PFSK-1 (cell line): Measurements from ENCODE around the gene CDCA3.
A peak's percentile ranks its signal among the peaks of the same experiment; 100 is the strongest.

Source experiments
- FOXP2 ChIP-seq: optimal IDR thresholded peaks from 2 replicates; pipeline ENCODE3; 2011; ENCODE audit warnings: borderline replicate concordance, control low read depth, inconsistent platforms; ENCODE audit not compliant: insufficient read depth; ENCODE audit errors: extremely low read length, extremely low read depth
- POLR2AphosphoS5 ChIP-seq: IDR thresholded peaks from 2 replicates; pipeline ENCODE4 v1.6.1; 2012; ENCODE audit warnings: low read depth, mild to moderate bottlenecking, control low read depth, low read length, moderate library complexity
- SIN3A ChIP-seq: IDR thresholded peaks from 2 replicates; pipeline ENCODE4 v1.6.1; 2012; ENCODE audit warnings: mild to moderate bottlenecking, low read length, moderate library complexity, borderline replicate concordance; ENCODE audit not compliant: insufficient read depth
- TAF1 ChIP-seq: IDR thresholded peaks from 2 replicates; pipeline ENCODE4 v1.6.1; 2012; ENCODE audit warnings: low read length, control low read depth, borderline replicate concordance; ENCODE audit not compliant: insufficient read depth
- TF ChIP-seq, protein P1 (sequence below), 2 experiments: IDR thresholded peaks; 2 replicates each; pipeline versions ENCODE4 v1.6.1 to v1.8.0; 2011 to 2012; ENCODE audit warnings: low read depth in 2 of 2, low read length in 2 of 2, control low read depth in 1 of 2, inconsistent platforms in 1 of 2, mild to moderate bottlenecking in 1 of 2, moderate library complexity in 1 of 2; ENCODE audit not compliant: insufficient read depth in 1 of 2

Gene CDCA3

DNA sequence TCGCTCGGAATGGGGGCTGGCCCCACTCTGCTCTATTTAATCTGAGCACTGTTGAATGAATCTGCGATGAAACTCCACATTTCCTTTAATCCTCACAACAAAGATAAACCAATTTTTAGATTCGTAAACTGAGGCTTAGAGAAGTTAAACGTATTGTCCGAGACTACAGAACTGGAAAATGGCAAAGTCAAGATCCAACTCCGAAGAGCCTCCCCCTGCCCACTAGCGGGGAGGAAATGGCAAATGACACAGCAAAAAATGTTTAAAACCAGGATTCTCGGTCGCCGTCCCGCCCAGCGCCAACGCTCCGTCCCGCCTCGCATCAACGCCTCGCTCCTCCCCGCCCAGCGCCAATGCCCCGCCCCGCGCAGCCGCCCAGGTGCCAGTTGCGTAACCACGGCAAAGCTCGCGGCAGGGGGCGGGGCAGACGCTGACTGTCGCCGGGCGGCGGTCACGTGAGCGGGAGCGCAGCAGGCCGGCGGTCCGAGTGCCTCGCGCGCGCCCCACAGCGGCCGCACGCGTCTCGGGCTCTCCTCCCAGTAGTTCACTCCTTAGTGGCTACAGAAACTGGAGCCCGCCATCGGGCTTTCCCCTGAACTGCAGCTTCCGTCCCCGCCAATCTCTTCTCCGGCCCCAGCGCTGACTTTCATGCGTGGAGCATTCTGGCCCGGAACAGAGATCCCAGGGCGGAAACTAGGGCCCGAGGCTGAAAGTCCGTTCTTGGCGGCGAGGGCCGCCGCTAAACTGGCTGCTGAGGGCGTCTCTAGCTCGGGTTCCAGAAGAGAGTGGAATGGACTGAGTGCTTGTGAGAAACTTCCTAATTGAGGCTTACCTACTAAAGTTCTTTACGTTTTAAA lies 39.9 kb upstream of the CDCA3 start:
- TF ChIP-seq POLR2AphosphoS5 (peak; percentile 94), FOXP2 (peak; percentile 99), TAF1 (peak; percentile 100), SIN3A (no peak)
- TF ChIP-seq, protein P1, sequence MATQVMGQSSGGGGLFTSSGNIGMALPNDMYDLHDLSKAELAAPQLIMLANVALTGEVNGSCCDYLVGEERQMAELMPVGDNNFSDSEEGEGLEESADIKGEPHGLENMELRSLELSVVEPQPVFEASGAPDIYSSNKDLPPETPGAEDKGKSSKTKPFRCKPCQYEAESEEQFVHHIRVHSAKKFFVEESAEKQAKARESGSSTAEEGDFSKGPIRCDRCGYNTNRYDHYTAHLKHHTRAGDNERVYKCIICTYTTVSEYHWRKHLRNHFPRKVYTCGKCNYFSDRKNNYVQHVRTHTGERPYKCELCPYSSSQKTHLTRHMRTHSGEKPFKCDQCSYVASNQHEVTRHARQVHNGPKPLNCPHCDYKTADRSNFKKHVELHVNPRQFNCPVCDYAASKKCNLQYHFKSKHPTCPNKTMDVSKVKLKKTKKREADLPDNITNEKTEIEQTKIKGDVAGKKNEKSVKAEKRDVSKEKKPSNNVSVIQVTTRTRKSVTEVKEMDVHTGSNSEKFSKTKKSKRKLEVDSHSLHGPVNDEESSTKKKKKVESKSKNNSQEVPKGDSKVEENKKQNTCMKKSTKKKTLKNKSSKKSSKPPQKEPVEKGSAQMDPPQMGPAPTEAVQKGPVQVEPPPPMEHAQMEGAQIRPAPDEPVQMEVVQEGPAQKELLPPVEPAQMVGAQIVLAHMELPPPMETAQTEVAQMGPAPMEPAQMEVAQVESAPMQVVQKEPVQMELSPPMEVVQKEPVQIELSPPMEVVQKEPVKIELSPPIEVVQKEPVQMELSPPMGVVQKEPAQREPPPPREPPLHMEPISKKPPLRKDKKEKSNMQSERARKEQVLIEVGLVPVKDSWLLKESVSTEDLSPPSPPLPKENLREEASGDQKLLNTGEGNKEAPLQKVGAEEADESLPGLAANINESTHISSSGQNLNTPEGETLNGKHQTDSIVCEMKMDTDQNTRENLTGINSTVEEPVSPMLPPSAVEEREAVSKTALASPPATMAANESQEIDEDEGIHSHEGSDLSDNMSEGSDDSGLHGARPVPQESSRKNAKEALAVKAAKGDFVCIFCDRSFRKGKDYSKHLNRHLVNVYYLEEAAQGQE (IDR thresholded peaks at IDR 0.05; ENCODE audit: insufficient read depth in 1 of 2, low read depth in 2 of 2, low read length in 2 of 2) = peak in 1 of 2 experiments; percentile 32; a peak in 1 of 4 replicates

DNA sequence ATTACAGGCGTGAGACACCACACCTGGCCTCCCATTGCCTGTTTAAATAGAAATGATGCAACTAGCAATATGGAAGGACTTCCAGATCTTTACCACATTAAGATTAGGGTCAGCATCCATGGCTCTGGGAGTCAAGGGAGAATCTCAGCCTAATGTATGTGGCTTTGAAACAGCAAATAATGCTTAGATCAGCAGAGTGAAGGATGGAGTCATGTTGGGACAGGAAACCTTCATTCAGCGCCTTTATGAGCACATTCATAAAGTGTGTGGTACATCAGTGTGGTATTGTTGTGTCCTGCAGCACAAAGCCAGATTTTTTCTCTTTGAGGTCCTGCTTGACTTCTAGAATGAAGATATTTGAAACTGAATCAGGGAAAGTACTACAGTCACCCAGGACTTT lies 37.3 kb upstream of the CDCA3 start:
- TF ChIP-seq FOXP2 = no peak
- TF ChIP-seq, protein P1 (IDR thresholded peaks at IDR 0.05; ENCODE audit: insufficient read depth in 1 of 2, low read depth in 2 of 2, low read length in 2 of 2) = no peak
- no peak for TF ChIP-seq TAF1
- no peak for TF ChIP-seq SIN3A
- TF ChIP-seq POLR2AphosphoS5 = no peak

DNA sequence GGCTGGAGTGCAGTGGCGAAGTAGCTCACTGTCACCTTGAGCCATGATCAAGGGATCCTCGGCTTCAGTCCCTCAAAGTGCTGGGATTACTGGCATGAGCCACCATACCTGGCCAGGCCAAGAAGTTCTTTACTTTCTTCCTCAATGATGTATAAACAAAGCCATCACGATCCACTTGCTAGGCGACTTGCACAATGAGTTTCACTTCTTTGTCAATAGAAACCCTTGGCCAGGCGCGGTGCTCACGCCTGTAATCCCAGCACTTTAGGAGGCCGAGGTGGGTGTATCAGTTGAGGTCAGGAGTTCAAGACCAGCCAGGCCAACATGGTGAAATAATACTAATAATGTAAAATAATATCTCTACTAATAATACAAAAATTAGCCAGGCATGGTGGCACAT lies 36.4 kb upstream of the CDCA3 start:
- TF ChIP-seq SIN3A = no peak
- no peak for TF ChIP-seq FOXP2
- no peak for TF ChIP-seq TAF1
- TF ChIP-seq, protein P1 (IDR thresholded peaks at IDR 0.05; ENCODE audit: insufficient read depth in 1 of 2, low read depth in 2 of 2, low read length in 2 of 2) = no peak
- no peak for TF ChIP-seq POLR2AphosphoS5

DNA sequence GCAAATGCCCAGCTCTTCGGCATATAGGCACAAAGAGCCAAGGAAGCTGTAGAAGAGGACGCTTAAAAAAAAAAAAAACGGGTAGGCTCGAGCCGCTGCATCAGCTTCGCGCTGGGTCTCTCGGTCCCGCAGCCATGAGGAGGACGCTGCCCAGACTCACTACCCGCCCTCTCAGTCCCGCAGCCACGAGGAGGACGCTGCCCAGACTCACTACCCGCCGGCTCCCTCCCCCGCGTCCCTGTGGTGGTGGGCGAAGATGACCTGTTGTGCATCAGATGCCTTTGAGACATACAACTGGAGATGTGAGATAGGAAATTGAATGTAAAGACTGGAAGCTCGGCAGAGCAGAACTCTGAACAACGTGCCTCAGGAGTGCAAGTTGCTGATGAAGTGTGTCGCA lies 33.5 kb upstream of the CDCA3 start:
- TF ChIP-seq, protein P1 (IDR thresholded peaks at IDR 0.05; ENCODE audit: insufficient read depth in 1 of 2, low read depth in 2 of 2, low read length in 2 of 2) = no peak
- no peak for TF ChIP-seq TAF1
- no peak for TF ChIP-seq POLR2AphosphoS5
- TF ChIP-seq FOXP2 = no peak
- no peak for TF ChIP-seq SIN3A
